Right kidney (tissue), 9 donors: ENCODE measurements around the gene BTBD7.
A peak's percentile ranks its signal among the peaks of the same experiment; 100 is the strongest.
"Not testable (repeated sequence)": the region's sequence is repeated elsewhere in the genome, so short reads cannot be mapped to it uniquely, and the experiment has no call there.

Experiments used
- DNase-seq: peaks from one replicate; pipeline ENCODE4 v3.0.0-alpha.2; 2016
- long read RNA-seq, 8 donors: transcript quantifications; one replicate each; lab custom pipeline, GENCODE V29; 2026

Gene BTBD7
- long read RNA-seq, donor 1, full-length matches to known transcripts: 2 of 2 reads
- long read RNA-seq, donor 1, partial matches to known transcripts: 0 of 2 reads
- long read RNA-seq, donor 1, other reads (novel, unspliced or antisense): 0 of 2 reads
- long read RNA-seq, donor 2, partial matches to known transcripts: 0 of 1 reads
- long read RNA-seq, donor 2, other reads (novel, unspliced or antisense): 0 of 1 reads
- long read RNA-seq, donor 3: 0 reads
- long read RNA-seq, donor 4, full-length matches to known transcripts: 2 of 2 reads
- long read RNA-seq, donor 4, partial matches to known transcripts: 0 of 2 reads
- long read RNA-seq, donor 4, other reads (novel, unspliced or antisense): 0 of 2 reads
- long read RNA-seq, donor 5, full-length matches to known transcripts: 3 of 14 reads
- long read RNA-seq, donor 5, partial matches to known transcripts: 11 of 14 reads
- long read RNA-seq, donor 5, other reads (novel, unspliced or antisense): 0 of 14 reads
- long read RNA-seq, donor 6, partial matches to known transcripts: 11 of 12 reads
- long read RNA-seq, donor 6, other reads (novel, unspliced or antisense): 0 of 12 reads
- long read RNA-seq, donor 7: 0 reads
- long read RNA-seq, donor 8, partial matches to known transcripts: 12 of 15 reads
- long read RNA-seq, donor 8, other reads (novel, unspliced or antisense): 0 of 15 reads

DNA sequence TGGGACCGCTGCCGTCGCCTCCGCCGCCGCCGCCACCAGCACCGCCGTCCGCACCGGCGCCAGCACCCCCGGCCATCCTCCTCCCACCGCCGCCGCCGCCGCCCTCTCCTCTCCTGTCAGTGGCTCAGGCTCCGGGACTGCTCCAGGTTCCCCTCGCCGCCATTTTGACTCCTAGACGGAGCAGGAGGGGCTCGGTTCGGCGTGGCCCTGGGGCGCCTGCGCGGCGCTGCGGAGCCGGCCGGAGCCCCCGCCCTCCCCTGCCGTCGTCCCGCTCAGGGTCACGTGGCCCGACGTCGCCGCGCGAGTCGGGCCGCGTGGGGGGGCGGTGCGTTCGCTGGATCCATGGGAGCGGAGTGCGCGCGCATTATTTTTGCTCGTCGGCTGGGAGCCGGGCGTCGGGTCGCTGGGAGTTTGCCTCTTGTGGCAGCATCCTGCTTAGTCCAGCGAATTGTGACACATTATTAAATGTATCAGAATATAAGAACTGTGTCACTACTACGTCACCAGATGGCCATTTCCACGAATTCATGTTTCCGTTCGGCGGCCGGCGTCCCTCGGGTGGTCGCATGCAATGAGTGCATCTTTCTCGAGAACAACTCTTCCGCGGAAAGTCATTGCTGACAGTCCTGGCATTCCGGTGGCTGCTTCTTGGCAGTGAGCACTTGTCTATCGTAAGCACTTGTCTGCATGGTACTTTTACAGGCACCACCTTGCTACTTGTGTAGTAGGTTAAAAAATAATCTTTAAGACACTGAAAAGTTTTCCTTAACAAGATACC, at the start of gene BTBD7:
Gene BTBD7 (minus strand): TSS at position 184 of the 778 bp plus-strand sequence. CDS start 36,985 bp downstream, outside the sequence.
- peak; percentile 93 for DNase-seq

DNA sequence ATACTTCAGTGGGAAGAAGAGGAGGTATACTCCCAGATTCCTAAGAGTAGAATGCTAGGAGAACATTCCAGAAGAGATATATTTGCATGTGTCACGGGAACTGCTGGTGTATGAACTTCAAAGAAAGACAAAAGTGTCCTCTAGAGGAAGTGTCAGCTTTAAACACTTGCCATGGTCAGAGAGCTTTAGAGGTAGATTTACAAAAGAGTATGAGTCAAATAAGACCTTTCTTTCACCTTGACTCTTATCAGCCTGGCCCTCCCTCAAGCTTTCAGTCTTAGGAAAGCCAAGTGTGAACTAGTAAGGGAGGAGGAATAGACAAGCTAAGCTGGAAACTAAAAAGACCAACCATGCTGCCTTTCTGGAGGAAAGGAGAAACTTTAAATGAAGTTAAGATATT, 48.8 kb upstream of the BTBD7 start:
- DNase-seq: no peak

DNA sequence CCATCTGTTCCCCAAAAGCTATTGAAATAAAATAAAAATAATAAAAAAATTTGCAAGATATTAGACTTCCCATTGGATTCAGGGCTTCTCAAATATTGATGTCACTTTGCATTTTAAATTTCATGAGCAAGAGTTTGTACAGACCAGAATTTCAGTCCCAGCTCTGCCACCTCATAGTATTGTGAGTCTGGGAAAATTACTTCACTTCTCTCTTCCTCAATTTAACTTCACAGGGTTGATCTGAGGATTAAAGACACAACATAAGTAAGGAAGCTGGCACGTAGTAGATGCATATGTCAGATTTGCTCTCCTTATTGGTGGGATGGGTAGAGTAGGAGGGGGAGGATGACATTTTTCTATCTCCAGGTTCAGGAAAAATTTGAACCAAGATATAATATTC, 47.0 kb upstream of the BTBD7 start:
- no peak for DNase-seq

DNA sequence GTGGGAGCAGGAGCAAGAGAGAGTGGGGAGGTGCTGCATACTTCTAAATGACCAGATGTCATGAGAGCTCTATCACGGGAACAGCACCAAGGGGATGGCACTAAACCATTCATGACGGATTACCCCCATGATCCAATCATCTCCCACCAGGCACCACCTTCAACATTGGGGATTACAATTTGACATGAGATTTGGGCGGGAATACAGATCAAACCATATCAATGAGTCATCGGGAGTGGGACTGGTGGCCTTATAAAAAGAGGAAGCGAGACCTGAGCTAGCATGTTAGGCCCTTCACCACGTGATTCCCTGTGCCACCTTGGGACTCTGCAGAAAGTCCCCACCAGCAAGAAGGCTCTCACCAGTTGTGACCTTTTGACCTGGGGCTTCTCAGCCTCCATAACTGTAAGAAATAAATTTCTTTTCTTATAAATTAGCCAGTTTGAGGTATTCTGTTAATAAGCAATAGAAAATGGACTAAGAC, 42.9 kb upstream of the BTBD7 start:
- no peak for DNase-seq

DNA sequence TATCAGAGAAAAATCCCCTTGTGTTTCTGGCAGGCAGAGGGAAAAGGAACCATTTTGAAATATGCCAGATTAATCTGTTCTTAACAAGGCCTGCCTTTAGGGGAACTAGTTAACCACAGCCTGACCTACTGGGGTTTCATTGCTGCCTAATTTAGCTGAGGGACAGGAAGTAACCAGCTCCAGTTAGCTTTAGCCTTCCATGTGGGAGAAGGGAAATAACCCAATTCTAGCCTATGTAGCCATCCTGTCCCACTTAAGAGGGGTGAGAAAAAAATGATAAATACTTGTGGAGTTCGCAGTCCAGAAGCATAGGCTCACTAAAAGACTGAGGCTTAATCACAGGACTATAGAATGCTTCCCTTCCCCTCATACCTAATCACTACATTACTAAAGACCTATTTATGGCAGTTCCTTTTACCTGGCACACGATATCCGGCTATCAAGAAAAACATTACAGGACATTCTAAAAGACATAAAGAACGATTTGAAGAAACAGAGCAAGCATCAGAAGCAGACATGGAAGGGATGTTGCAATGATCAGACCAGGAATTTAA, 37.0 kb upstream of the BTBD7 start:
- DNase-seq: peak; percentile 11

- DNase-seq: peak; percentile 32
Observed at GRCh38 chr14:93368996-93369712, 36.3 kb upstream of the BTBD7 start.

GRCh38 chr14:93354873-93355272, 22.0 kb upstream of the BTBD7 start:
- DNase-seq: not testable (repeated sequence)

GRCh38 chr14:93348292-93348691, 15.5 kb upstream of the BTBD7 start:
- DNase-seq: no peak

DNA sequence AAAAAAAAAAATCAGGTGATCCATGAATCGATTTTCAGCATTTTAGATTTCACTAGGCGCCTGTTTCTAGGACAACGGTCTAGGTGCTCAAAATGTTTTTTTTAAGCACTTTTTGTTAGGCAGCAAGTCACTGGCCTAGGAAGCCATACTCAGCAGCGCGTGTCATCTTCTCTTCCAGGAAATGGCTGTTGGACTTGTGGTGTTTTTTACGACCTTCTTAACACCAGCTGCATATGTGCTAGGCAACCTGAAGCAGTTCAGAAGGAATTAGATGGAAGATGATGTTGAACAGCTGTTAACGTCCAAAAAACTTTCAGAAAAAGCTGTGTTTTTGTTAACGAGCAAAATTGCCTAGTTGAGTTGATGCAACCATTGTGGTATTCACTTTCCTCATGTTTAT, 15.0 kb upstream of the BTBD7 start:
- DNase-seq: no peak

DNA sequence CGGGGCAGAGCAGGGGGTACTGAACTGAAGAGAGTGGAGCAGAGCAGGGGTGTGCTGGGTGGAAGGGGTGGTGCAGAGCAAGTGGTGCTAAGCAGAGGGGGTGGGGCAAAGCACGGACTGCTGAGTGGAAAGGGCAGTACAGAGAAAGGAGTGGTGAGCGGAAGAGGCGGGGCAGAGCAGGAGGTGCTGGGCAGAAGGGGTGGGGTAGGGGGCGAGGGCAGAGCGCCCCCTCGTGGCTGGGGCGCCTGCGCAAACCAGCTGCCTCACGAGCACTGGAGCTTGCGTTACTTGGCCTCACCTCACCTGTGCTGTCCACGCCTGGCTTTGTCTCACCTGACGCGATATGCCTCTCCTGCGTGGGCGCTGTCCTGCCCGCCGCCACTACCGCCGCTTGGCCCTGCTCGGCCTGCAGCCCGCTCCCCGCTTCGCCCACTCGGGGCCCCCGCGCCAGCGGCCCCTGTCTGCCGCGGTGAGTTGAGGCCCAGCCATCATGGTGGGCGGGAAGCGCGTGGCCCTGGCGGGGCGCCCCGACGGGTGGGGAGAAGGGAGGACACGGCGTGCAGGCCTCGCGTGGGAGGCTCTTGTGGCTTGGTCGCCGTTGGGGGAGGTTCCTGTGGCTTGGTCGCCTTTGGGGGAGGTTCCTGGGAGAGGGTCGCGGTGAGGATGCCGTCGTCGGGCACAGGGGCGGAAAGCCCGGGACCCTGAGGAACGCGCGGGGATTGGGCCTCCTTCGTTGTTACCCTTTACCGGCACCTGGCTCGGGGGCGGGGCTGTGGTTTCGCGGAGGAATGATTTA, 14.3 kb upstream of the BTBD7 start, which contains the start of gene COX8C:
Gene COX8C (plus strand): TSS at position 257 of the 796 bp plus-strand sequence. CDS start 87 bp downstream, at position 344.
- DNase-seq: no peak

GRCh38 chr14:93343797-93344196, 11.0 kb upstream of the BTBD7 start:
- no peak for DNase-seq

GRCh38 chr14:93343266-93343665, 10.4 kb upstream of the BTBD7 start:
- no peak for DNase-seq

DNA sequence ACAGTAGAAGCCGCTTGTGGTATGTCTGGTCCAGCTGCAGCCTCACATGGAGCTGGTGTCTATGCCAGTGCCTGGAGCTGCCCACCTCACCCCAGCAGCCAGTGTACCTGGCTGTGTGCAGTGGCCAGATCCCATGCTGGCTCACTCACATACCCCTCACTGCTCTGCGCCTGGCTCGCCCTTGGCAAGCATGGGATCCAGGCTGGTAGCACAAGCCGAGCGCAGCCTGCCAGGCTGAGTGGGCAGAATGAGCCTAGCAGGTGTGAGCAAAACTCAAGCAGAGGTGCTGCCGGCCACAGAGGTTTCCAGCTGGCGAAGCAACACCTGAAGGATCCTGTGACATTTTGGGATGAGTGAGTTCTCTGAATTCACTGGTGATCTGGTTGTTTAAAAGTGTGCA, 5.0 kb upstream of the BTBD7 start:
- no peak for DNase-seq

GRCh38 chr14:93337143-93337753, 4.4 kb upstream of the BTBD7 start:
- DNase-seq: no peak

DNA sequence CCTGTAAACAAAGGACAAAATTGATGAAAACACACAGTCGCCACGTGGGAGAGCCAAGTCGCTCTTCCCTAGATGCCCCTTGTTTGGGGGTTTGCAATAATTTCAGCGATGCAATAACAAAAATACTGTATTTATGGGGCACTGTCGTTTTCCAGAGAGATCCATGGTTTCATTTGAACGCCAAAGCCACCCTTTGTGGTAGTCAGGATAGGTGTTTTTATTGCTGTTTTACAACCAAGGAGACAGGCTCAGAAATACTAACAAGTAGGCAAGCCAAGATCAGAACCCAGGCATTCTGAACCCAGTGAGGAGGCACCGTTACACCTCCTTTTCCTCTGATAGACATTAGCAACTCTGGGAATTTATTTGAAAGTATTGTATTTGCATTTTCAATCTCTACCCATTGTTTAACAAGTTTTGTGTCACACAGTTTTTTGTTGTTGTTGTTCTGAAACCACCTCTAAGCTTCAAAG, 831 bp upstream of the BTBD7 start:
- DNase-seq: no peak

DNA sequence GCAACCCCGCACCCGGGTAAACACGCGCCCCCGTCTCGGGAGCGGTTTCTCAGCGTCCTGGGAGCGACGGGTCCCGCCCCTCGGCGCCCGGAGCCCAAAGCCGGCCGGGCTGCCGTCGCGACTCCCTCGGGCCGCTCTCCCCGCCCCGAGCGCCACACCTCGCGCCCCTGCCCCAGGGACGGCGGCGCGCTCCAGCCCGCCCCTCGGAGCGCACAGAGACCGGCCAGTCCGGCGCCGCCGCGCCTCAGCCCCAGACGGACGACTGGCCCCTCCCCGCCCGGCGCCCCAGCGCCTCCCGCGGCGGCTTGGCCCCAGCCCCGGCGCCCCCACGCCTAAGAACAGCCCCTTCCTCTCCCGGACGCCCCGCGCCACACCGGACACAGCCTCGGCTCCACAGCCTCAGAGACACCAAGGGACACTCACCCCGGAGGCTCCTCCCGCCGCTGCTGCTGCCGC, 411 bp downstream of the BTBD7 start:
- DNase-seq: peak; percentile 75

GRCh38 chr14:93331728-93332396, 974 bp downstream of the BTBD7 start:
- DNase-seq: no peak

GRCh38 chr14:93331002-93331727, 1.7 kb downstream of the BTBD7 start:
- peak; percentile 19 for DNase-seq

GRCh38 chr14:93330609-93331000, 2.2 kb downstream of the BTBD7 start:
- DNase-seq: no peak
